SK-N-MC (cell line): ENCODE measurements around the gene NFS1.
"Not testable (repeated sequence)": the region's sequence is repeated elsewhere in the genome, so short reads cannot be mapped to it uniquely, and the experiment has no call there.

Source experiments
- EZH2 ChIP-seq: fragments of 200-600 bp; sonication (generic); IDR thresholded peaks from one replicate; pipeline ENCODE4 v1.6.1; 2017; ENCODE audit warnings: antibody characterized with exemption
- POLR2AphosphoS5 ChIP-seq: IDR thresholded peaks from 2 replicates; pipeline ENCODE4 v1.6.1; 2012; ENCODE audit warnings: mild to moderate bottlenecking, low read depth, low read length, borderline replicate concordance

DNA sequence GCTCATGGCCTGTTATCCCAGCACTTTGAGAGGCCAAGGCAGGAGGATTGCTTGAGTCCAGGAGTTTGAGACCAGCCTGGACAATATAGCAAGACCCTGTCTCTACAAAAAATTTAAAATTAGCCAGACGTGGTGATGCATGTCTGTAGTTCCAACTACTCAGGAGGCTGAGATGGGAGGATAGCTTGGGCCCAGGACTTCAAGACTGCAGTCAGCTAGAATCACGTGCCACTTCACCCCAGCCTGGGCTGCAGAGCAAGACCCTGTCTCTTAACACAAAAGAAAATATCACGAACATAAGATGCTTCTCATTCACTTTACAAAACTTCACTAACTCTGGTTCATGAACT is 45.3 kb upstream of the NFS1 start:
- TF ChIP-seq POLR2AphosphoS5, EZH2: not testable (repeated sequence)
